ENCODE results near the gene ACIN1.
A peak's percentile ranks its signal among the peaks of the same experiment; 100 is the strongest.
"Not testable (repeated sequence)": the region's sequence is repeated elsewhere in the genome, so short reads cannot be mapped to it uniquely, and the experiment has no call there.

The ACIN1 gene

GRCh38 chr14:23124337-23124954 is 29.5 kb upstream of the ACIN1 start:
- no peak for DNase-seq

GRCh38 chr14:23123419-23123818 is 28.5 kb upstream of the ACIN1 start:
- no peak for DNase-seq

- DNase-seq = no peak
Measured at GRCh38 chr14:23122086-23122485, 27.1 kb upstream of the ACIN1 start.

- DNase-seq = peak; percentile 30
Measured at GRCh38 chr14:23121361-23121771, 26.4 kb upstream of the ACIN1 start.

- DNase-seq = peak; percentile 90
Measured at GRCh38 chr14:23120541-23121251, 25.8 kb upstream of the ACIN1 start.

- DNase-seq = peak; percentile 22
Measured at GRCh38 chr14:23119363-23120327, 24.7 kb upstream of the ACIN1 start.

- no peak for DNase-seq
Measured at GRCh38 chr14:23118506-23119362, 23.8 kb upstream of the ACIN1 start, which contains the start of gene CEBPE. CEBPE (minus strand) TSS chr14:23119255; CDS start chr14:23119091, 164 bp downstream.

GRCh38 chr14:23117371-23118020 is 22.6 kb upstream of the ACIN1 start:
- no peak for DNase-seq

- DNase-seq = no peak
Measured at GRCh38 chr14:23115918-23116317, 21.0 kb upstream of the ACIN1 start.

GRCh38 chr14:23115039-23115731 is 20.2 kb upstream of the ACIN1 start:
- DNase-seq = no peak

GRCh38 chr14:23114669-23115038 is 19.7 kb upstream of the ACIN1 start:
- DNase-seq = no peak

GRCh38 chr14:23114120-23114458 is 19.2 kb upstream of the ACIN1 start:
- DNase-seq = no peak

- DNase-seq = no peak
Measured at GRCh38 chr14:23113431-23114119, 18.6 kb upstream of the ACIN1 start.

GRCh38 chr14:23112359-23113178 is 17.6 kb upstream of the ACIN1 start:
- DNase-seq = no peak

- no peak for DNase-seq
Measured at GRCh38 chr14:23110579-23111365, 15.8 kb upstream of the ACIN1 start.

- no peak for DNase-seq
Measured at GRCh38 chr14:23109769-23110168, 14.8 kb upstream of the ACIN1 start.

GRCh38 chr14:23108169-23108568 is 13.2 kb upstream of the ACIN1 start:
- not testable (repeated sequence) for DNase-seq

- not testable (repeated sequence) for DNase-seq
Measured at GRCh38 chr14:23107620-23108019, 12.7 kb upstream of the ACIN1 start.

- DNase-seq = no peak
Measured at GRCh38 chr14:23106747-23107045, 11.8 kb upstream of the ACIN1 start.

Data from activated CD4-positive, alpha-beta T cell treated with anti-CD3 and anti-CD28 coated beads, Interleukin-10, Interleukin-2, amounts not matched to agents 100 ng/mL and 50 ng/mL, durations not matched to agents 16 hours and 8 hours (primary cell).